GM12878 (cell line): ENCODE measurements around the gene COL4A2.

Source experiments
- BHLHE40 ChIP-seq, 2 experiments: fragments of 450-650 bp in 1 of 2; IDR thresholded peaks; 2 replicates each; pipeline ENCODE4 v1.6.1; 2011 to 2017; ENCODE audit warnings: low read depth in 2 of 2, borderline replicate concordance in 1 of 2, improper control_type of control experiment in 1 of 2, low read length in 1 of 2, mild to moderate bottlenecking in 1 of 2
- BRCA1 ChIP-seq: IDR thresholded peaks from 2 replicates; pipeline ENCODE4 v1.6.1; 2011; ENCODE audit warnings: low read depth, low read length, improper control_type of control experiment
- CTCF ChIP-seq, 3 experiments: IDR thresholded peaks in 2 of 3; conservative IDR thresholded peaks in 1 of 3; 2 replicates each; pipeline ENCODE4 v1.5.1; 2011; ENCODE audit warnings: low read depth in 3 of 3, low read length in 3 of 3, mild to moderate bottlenecking in 3 of 3, control low read depth in 2 of 3, moderate library complexity in 2 of 3, inconsistent platforms in 1 of 3, mixed read lengths in 1 of 3; ENCODE audit not compliant: control insufficient read depth in 2 of 3, insufficient read depth in 1 of 3; ENCODE audit errors: extremely low read depth in 1 of 3
- EZH2 ChIP-seq: IDR thresholded peaks from 2 replicates; pipeline ENCODE4 v1.6.1; 2012; ENCODE audit warnings: low read depth, mild to moderate bottlenecking, control low read depth, inconsistent platforms, low read length, borderline replicate concordance; ENCODE audit not compliant: control insufficient read depth
- LARP7 ChIP-seq: fragments of 450-650 bp; IDR thresholded peaks from 2 replicates; pipeline ENCODE4 v1.6.1; 2017; ENCODE audit warnings: mild to moderate bottlenecking
- NFIC ChIP-seq: IDR thresholded peaks from 2 replicates; pipeline ENCODE4 v1.6.1; 2012; ENCODE audit warnings: low read depth, mild to moderate bottlenecking, inconsistent platforms, low read length, moderate library complexity
- SMC3 ChIP-seq: IDR thresholded peaks from 2 replicates; pipeline ENCODE4 v1.6.1; 2011; ENCODE audit warnings: low read length, improper control_type of control experiment, borderline replicate concordance
- SP1 ChIP-seq: IDR thresholded peaks from one replicate; pipeline ENCODE4 v1.6.1; 2011; ENCODE audit warnings: low read depth, low read length
- TCF3 ChIP-seq: IDR thresholded peaks from 2 replicates; pipeline ENCODE4 v1.6.1; 2012; ENCODE audit warnings: low read depth, mild to moderate bottlenecking, low read length, borderline replicate concordance; ENCODE audit not compliant: insufficient read depth
- USF2 ChIP-seq: IDR thresholded peaks from 2 replicates; pipeline ENCODE4 v1.6.1; 2011; ENCODE audit warnings: low read depth, low read length, improper control_type of control experiment, borderline replicate concordance
- YY1 ChIP-seq: IDR thresholded peaks from 2 replicates; pipeline ENCODE4 v1.6.1; 2011; ENCODE audit warnings: low read depth, mild to moderate bottlenecking, low read length
- TF ChIP-seq, protein P1 (sequence below): fragments of 450-650 bp; IDR thresholded peaks from 2 replicates; pipeline ENCODE4 v1.6.1; 2017; ENCODE audit warnings: mild to moderate bottlenecking, low read depth, inconsistent platforms; ENCODE audit not compliant: poor library complexity, severe bottlenecking

DNA sequence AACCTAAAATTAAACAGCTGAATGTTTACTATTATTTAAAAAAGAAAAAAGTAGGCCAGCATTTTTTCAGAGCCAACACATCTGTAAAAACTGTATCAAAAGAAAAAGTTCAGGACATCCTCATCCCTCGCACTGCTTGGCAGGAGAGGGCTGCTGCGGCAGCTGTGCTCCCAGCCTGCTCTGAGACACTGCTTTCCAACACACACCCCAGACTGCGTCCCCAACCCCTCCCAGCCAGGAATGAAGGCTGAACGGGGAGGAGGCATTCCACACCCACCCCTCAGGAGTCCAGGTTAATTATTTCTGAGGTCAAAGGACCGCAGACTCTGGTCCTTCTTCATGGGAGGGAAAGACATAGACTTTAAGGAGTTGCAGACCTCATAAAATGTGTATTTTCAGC lies 43.2 kb upstream of the COL4A2 start:
- TF ChIP-seq USF2 (no peak), CTCF (IDR thresholded peaks at IDR 0.05 in 2 of 3, conservative IDR thresholded peaks at IDR 0.05 in 1 of 3; ENCODE audit: control insufficient read depth in 2 of 3, extremely low read depth in 1 of 3, insufficient read depth in 1 of 3, low read depth in 3 of 3, low read length in 3 of 3) (no peak), BRCA1 (no peak), YY1 (no peak), SP1 (no peak), TCF3 (no peak), NFIC (no peak), EZH2 (no peak), SMC3 (no peak), LARP7 (no peak), BHLHE40 (IDR thresholded peaks at IDR 0.05; ENCODE audit: borderline replicate concordance in 1 of 2, low read depth in 2 of 2, low read length in 1 of 2) (no peak)
- TF ChIP-seq, protein P1, sequence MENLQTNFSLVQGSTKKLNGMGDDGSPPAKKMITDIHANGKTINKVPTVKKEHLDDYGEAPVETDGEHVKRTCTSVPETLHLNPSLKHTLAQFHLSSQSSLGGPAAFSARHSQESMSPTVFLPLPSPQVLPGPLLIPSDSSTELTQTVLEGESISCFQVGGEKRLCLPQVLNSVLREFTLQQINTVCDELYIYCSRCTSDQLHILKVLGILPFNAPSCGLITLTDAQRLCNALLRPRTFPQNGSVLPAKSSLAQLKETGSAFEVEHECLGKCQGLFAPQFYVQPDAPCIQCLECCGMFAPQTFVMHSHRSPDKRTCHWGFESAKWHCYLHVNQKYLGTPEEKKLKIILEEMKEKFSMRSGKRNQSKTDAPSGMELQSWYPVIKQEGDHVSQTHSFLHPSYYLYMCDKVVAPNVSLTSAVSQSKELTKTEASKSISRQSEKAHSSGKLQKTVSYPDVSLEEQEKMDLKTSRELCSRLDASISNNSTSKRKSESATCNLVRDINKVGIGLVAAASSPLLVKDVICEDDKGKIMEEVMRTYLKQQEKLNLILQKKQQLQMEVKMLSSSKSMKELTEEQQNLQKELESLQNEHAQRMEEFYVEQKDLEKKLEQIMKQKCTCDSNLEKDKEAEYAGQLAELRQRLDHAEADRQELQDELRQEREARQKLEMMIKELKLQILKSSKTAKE, result no peak
